Kidney capillary endothelial cell (primary cell): ENCODE results near the gene ERCC3.
"Not testable (repeated sequence)": the region's sequence is repeated elsewhere in the genome, so short reads cannot be mapped to it uniquely, and the experiment has no call there.

Source experiments
- DNase-seq: peaks from one replicate; pipeline ENCODE4 v3.0.0-alpha.2; 2018; ENCODE audit warnings: low spot score

The ERCC3 gene

GRCh38 chr2:127278959-127279358, 15.0 kb downstream of the ERCC3 start:
- DNase-seq, result no peak

DNA sequence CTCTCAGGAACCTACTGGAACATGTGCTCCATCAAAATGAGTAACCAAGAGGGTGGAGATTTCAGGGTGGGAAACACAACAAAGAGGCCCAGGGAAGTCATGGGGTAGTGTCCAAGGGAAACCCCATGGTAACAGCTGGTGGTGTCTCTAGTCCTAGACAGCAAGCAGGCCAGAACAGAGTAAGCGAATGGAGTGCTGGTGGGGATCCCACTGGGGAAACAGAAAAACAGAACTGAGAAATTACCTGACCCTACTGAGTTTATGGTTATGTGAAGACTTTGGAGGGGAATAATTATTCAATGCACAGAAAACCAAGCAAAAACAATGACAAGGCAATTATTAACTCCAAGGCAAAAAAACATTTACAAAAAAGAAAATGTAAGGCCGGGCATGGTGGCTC, 16.9 kb downstream of the ERCC3 start:
- DNase-seq, result no peak

DNA sequence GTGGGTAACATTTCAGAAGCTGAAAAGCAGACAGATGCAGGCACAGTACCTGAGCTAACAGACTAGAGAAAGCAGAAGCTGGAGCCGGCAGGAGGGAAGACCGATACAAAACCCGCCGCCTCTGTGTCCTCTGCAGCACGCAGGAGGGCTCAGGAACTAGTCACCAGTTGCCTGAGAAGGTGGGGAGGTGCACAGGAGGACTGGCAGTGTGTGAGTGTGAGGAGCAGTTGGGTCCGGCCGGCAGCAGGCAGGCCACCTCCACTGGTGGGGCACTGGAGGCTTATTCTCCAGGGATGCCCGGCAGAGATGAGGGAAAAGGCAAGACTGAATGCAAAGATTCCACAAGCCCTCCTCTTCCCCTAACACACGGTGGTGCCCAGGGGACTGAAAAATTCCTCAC, 18.2 kb downstream of the ERCC3 start:
- no peak for DNase-seq

DNA sequence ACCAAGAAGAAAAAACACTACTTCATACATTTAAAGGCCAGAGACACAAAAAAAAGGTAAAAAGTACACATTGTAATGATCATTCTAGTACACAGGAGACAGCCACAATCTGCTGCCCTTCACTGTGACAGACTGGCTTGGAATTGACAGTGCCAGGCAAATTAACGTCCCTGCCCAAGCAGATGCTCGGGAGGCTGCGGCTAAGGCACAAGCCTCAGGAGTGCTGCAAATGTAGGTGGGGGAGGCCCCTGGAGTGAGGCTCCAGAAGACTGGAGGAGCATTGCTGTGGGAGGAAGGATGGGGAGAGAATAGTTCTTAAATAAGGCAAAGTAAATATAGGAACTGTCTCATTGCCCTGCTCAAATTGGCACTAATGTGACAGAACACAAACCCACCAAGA, 18.6 kb downstream of the ERCC3 start:
- no peak for DNase-seq

DNA sequence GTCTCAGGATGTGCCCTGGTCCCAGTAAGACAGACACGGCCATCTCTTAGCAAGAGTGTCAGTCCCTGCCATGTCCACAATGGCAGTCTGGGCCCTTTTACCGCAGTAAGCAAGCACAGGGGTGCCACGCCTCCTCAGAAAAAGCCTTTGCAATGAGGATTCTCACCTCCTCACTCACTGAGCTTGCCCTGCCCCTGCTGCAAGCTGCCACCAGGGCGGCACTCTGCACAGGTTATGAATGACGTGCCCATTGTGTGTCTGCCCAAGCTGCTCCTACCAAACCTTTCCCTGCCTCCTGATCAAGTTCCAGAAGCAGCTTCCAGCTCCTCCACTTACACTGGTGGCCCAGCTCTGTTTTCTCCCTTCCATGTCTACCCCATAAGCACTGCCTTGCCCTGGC, 23.3 kb downstream of the ERCC3 start:
- DNase-seq, result no peak

- no peak for DNase-seq
Observed at GRCh38 chr2:127261804-127262406, 32.0 kb downstream of the ERCC3 start.

DNA sequence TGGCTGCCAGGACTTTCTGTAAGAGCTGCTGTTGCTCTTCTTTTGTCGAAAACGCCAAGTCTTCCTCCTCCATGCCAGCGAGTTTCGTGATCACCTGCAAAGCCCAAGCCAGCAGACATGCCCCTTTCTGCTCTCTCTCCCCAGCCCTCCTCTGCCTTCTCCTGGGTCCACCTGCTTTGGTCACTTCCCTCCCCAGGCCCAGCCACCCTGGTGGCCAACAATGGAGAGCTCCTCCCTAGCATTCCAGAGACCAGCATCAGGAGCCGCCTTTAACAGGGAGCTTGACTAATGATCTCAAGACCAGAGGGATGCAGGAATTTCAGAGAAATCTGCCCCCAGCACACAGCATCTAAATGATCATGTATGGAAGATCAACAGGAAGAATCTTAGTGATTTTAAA, 34.6 kb downstream of the ERCC3 start:
- DNase-seq, result no peak

- no peak for DNase-seq
Observed at GRCh38 chr2:127256866-127257265, 37.1 kb downstream of the ERCC3 start.

- DNase-seq, result no peak
Observed at GRCh38 chr2:127256381-127256780, 37.6 kb downstream of the ERCC3 start.

- DNase-seq, result no peak
Observed at GRCh38 chr2:127255721-127256120, 38.2 kb downstream of the ERCC3 start.

DNA sequence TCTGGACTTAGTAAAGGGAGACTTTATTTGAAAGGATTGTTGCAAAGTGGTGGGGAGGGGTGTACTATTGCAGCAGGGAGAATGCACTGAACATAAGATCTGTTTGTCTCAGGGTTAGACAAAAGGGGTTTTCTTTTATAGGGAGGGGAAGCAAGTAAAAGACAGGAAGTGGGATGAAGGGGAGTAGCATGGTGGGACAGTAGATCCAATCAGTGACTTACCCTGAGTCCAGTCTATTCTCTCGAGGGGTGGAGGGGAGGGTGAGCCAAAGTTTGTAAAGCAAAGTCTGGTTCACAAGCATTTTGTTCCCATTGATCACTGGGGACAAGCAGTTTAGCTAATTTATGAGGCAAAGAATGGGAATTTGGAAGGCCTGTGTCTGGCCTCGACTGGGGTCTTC, 38.8 kb downstream of the ERCC3 start:
- no peak for DNase-seq

DNA sequence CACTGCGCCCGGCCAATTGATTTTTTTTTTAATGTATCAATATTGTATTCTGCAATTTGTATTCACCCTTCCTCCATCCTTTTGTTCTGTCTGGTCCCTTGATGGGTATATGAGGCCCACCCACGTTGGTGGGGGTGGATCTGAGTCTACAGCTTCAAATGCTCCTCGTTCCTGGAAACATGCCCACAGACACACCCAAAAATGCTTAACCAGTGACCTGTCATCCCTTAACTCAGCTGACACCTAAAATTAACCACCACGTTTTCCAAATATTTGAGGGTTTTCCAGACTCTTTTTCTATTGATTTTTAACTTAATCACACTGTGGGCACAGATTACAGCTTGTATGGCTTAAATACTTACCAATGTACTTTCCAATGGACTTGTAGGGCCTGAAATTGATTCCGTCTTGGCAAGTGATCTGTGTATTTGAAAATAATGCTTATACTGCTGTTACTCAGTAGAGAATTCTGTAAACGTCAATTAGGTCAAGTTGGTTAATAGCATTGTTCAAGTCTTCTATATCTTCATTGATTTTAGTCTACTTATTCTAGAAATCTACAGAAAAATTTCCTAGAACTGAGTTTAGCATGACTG, 39.5 kb downstream of the ERCC3 start:
- no peak for DNase-seq

DNA sequence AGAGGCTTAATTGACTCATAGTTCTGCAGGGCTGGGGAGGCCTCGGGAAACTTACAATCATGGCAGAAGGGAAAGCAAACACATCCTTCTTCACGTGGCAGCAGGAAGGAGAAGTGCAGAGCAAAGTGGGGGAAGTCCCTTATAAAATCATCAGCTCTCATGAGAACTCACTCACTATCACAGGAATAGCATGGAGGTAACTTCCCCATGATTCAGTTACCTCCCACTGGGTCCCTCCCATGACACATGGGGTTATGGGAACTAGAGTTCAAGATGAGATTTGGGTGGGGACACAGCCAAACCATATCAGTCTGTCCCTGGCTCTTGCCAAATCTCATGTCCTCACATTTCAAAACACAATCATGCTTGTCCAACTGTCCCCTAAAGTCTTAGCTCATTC, 52.8 kb downstream of the ERCC3 start:
- DNase-seq, result not testable (repeated sequence)

DNA sequence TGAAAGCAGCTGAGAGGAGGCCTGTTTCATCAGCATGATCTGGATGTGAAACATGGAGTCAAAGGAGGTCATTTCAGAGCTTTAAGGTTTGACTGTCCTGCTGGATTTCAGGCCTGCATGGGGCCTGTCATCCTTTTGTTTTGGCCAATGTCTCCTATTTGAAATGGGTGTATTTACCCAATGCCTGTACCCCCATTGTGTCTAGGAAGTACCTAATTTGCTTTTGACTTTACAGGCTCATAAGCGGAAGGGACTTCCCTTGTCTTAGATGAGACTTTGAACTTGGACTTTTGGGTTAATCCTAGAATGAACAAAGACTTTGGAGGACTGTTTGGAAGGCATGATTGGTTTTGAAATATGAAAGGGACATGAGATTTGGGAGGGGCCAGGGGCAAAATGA, 54.5 kb downstream of the ERCC3 start:
- DNase-seq, result no peak

DNA sequence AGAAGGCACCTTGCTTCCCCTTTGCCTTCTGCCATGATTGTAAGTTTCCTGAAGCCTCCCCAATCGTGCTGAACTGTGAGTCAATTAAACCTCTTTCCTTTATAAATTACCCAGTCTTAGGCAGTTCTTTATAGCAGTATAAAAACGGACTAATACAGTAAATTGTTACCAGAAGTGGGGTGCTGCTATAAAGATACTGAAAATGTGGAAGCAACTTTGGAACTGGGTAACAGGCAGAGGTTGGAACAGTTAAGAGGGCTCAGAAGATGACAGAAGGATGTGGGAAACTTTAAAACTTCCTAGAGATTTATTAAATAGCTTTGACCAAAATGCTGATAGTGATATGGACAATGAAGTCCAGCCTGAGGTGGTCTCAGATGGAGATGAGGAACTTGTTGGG, 56.2 kb downstream of the ERCC3 start:
- DNase-seq, result not testable (repeated sequence)

DNA sequence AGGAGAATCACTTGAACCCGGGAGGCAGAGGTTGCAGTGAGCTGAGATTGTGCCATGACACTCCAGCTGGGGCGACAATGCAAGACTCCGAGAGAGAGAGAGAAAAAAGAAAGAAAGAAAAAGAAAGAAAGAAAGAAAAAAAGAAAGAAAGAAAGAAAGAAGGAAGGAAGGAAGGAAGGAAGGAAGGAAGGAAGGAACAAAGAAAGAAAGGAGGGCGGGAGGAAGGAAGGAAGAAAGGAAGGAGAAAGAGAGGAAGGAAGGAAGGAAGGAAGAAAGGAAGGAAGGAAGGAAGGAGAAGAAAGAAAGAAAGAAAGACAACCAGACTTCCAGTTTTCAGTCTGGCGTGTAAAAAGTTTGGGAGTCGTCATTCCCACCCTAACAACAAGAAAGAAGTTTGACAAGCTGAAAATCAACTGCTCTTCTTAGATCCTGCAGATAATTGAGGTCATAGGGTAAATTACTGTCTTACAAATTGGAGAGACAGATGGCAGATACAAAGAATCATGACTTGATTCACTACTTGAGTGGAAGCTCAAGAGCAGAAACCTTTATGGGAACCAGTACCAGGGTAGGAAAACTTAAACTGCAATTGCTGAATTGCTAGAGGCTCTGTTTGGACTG, 58.8 kb downstream of the ERCC3 start:
- no peak for DNase-seq

GRCh38 chr2:127233710-127234109, 60.2 kb downstream of the ERCC3 start:
- no peak for DNase-seq

- no peak for DNase-seq
Observed at GRCh38 chr2:127231130-127231865, 62.6 kb downstream of the ERCC3 start.

GRCh38 chr2:127229555-127229954, 64.4 kb downstream of the ERCC3 start:
- DNase-seq, result no peak

GRCh38 chr2:127228102-127228501, 65.8 kb downstream of the ERCC3 start:
- no peak for DNase-seq

DNA sequence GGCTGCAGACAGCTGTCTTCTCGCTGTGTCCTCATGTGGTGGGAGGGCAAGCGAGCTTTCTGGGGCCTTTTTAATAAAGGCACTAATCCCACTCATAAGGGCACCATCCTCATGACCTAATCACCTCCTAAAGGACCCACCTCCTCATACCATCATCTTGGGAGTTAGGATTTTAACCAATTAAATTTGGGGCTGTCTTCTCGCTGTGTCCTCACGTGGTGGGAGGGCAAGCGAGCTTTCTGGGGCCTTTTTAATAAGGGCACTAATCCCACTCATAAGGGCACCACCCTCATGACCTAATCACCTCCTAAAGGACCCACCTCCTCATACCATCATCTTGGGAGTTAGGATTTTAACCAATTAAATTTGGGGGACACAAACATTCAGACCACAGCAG, 66.7 kb downstream of the ERCC3 start:
- DNase-seq, result not testable (repeated sequence)

DNA sequence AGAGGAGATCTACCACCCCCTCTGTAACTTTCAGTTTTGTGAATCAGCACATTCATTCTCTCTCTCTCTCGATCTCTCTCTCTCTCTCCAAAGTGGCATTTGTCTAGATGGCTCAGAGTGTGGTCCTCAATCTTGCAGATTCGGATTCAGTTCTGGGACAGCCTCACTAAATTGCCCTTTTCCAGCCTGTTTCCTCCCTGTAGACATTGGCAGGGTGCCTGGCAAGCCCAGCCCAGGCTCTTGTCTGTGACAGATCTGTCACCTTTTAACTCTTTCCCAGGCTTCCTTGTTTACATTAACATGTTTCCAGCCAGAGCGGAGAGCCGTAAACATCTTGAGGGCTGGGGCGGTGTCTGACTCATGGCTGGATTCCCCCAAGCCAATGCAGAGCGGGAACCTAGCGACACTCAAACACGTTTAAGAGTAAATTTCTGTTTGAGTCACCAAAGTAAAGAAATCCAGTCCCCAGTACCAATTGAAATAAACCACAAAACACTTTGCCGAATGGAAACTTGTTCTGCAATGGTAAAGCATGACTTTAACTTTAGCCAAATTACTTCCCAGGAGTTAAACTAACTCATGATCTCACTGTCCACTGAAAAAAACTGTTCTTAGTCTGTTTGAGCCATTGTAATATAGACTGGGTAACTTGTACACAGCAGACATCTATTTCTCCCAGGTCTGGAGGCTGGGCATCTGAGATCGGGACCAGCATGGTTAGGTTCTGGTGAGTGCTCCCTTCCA, 67.3 kb downstream of the ERCC3 start:
- DNase-seq, result peak; percentile 56

GRCh38 chr2:127226132-127226519, 67.8 kb downstream of the ERCC3 start:
- no peak for DNase-seq
